HEK293 (cell line): ENCODE data around the gene DDB1.

Experiments
- CTCF ChIP-seq: fragments of 450-650 bp; formaldehyde crosslinking; IDR thresholded peaks from 2 replicates; pipeline ENCODE4 v1.5.1; 2016; ENCODE audit warnings: missing biosample characterization, missing genetic modification characterization
- ZNF26 ChIP-seq: fragments of 450-650 bp; formaldehyde crosslinking; IDR thresholded peaks from 2 replicates; pipeline ENCODE4 v1.5.1; 2016; ENCODE audit warnings: missing biosample characterization, missing genetic modification characterization
- ZNF266 ChIP-seq: fragments of 450-650 bp; formaldehyde crosslinking; IDR thresholded peaks from 2 replicates; pipeline ENCODE4 v1.5.1; 2016; ENCODE audit warnings: missing biosample characterization, missing genetic modification characterization, low read depth
- ZNF76 ChIP-seq: fragments of 450-650 bp; formaldehyde crosslinking; IDR thresholded peaks from 2 replicates; pipeline ENCODE4; 2016; ENCODE audit warnings: low read depth, missing biosample characterization, missing genetic modification characterization, borderline replicate concordance

DNA sequence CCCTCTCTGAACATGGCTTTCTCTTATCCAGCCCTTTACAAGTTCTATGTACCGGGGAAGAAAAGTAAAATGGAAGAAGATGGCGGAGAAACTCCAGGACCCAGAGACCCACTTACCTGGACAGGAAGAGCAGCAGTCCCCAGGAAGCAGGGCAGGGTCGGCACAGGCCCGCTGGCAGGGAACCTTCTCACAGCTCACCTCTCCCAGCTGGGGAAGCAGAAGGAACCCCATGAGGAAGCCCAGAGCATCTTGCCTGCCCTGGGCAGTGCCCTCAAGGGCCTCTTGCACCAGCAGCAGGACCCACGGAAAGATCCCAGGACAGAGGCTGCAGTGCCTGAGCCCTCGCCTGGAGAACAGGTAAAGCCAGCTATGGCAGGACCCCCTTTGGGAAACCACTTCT, 68.5 kb downstream of the DDB1 start:
- TF ChIP-seq ZNF76 (tag by site-specific recombination): no peak
- no peak for TF ChIP-seq ZNF266 (tag by site-specific recombination)
- no peak for TF ChIP-seq CTCF (tag by site-specific recombination)
- TF ChIP-seq ZNF26: no peak
